Non-pigmented ciliary epithelial cell (primary cell): ENCODE results near the gene PUM1.
"Not testable (repeated sequence)": the region's sequence is repeated elsewhere in the genome, so short reads cannot be mapped to it uniquely, and the experiment has no call there.

Experiments used
- DNase-seq: peaks from one replicate; pipeline ENCODE4 v3.0.0-alpha.2; 2010; ENCODE audit warnings: low read depth

The PUM1 gene

DNA sequence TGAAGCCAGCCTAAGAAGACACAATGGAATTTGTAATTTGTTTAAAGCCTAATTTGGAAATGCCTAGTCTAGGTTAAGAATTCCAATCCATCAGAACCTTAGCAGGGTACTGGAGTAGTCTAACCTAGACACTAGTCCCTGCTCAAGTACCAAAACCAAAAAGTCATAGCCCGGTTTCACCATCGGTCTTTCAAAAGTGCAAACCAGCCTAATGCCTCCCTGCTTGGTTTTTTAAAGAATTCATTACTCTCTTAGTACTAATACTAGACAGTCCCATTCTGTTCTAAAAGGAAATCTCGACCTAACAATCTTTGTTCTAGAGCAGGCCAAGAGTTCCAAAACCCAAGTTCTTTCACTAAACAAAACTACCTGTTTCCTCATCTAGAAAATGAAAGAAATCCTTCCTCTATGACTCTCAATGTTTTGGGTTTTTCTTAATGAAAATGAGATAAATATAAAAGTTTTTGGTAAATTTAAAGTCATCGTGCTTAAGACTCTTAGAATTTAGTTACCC is 2.6 kb downstream of the PUM1 start:
- no peak for DNase-seq

DNA sequence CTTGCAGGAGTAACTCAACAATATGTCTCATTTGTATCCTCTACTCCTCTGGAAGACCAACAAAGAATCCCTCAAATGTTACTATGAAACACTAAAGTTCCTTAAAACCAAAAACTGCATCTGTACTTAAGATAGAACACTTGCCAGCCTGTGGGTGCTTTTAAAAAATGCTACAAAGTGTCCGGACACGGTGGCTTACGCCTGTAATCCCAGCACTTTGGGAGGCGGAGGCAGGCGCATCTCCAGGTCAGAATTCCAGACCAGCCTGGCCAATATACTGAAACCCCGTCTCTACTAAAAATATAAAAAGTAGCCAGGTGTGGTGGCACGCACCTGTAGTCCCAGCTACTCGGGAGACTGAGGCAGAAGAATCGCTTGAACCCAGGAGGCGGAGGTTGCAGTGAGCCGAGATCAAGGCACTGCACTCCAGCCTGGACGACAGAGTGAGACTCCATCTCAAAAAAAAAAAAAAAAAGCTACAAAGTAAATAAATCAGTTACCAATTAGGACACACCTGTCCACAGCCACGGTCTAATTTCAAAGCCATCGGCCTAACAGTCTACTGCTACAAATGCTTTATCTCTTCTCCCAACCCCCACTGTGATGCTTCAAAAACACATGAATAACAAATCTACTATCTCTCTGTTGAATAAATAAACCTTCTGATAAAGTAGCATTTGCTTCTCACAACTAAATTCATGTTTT is 3.2 kb downstream of the PUM1 start:
- not testable (repeated sequence) for DNase-seq

DNA sequence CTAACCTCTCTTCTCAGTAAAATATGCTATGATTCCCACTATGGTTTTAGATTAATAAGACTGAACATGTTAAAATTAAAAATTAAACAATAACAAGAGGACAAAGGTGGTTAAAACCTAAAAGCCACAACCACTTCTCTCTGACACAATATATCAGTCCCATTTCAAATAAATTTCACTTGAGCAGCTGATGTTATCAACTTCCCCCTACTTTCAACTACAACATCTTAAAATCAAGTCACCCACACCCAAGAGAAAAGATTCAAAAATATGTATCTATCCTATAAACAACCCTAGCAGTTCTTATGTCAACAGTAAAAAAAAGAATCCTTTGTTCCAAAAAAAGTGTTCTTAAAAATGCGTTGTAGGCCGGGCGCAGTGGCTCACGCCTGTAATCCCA is 7.5 kb downstream of the PUM1 start:
- DNase-seq, result no peak

DNA sequence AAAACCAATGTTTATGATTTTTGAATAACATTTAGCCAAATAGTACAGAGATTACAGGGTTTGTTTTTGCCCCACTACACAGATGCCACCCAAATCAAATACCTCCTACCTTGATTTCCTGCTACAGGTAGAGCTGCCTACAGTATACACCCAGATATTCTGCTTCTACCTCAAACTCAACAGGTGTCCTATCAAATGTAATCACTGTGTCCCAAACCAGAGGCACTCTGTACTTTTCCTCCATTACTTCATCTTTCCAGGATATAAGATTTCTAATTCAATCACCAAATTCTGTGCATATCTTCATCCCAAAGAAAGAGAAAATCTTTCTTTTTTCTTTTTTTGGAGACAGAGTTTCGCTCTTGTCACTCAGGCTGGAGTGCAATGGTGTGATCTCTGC is 9.6 kb downstream of the PUM1 start:
- DNase-seq, result no peak

DNA sequence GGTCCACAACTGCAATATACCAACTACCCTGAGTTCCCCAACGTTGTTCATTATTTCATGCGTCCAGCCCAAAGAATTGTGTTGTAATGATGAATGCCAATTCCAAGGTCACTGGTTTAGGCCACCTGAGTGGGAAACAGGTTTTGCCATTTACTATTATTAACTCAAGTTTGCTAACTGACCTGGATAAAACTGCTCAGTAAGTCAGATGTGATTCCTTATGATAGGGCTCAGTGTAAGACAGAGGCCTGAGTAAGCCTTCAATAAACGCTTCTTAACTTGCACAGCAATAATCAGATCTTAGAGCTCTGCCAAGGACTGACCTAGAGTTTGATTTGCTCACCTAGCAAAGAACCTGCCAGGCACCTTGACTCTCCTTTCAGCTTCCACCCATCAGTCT is 10.0 kb downstream of the PUM1 start:
- DNase-seq, result no peak

DNA sequence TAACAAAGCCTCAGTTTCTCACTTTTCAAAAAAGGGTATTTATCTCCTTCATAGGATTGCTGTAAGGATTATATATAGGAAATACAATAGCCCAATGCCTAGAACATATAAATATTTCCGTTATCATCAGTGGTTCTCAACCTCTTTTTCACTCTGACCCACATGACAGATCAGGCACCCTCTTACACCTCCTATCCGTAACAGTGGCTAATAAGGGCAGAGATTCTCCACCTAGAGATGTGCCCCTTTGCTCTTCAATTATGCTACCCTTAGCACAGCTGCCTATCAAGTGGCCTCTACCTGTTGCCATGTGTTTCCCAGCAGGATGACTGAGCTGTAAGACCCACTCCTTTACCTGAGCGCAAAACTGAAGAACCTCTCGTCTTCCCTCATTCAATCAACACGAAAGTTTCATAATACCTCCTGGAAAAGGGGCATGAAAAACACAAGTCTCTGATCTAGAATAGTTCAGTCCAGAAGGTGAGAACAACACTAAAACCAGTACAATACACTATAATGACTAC is 10.5 kb downstream of the PUM1 start:
- DNase-seq, result no peak

DNA sequence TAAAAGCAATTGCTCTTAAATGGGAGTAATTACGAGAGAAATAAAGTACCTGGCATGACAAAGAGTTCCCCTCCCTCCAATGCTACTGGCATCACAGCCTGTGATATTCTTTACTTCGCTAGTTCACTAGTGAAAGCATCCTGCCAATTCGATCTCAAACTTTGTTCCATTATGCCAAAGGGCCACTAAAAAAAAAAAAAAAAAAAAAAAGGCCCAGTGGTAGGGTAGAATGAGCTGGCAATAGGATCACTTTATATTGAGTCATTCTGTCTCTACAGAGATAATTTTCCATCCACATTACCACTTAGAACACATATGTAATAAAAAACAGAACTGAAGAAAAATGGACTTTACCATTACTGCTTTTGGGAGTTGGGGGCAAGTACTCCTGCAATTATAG is 11.2 kb downstream of the PUM1 start:
- DNase-seq, result no peak

DNA sequence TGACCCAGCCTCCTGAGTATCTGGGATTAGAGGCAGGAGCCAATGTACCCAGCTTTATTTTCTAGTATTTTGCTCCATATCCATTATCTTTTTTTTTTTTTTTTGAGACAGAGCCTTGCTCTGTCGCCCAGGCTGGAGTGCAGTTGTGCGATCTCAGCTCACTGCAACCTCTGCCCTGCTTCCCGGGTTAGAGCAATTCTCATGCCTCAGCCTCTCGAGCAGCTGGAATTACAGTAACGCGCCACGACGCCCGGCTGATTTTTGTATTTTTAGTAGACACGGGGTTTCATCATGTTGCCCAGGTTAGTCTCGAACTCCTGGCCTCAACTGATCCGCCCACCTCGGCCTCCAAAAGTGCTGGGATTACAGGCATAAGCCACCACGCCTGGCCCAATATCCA is 12.9 kb downstream of the PUM1 start:
- not testable (repeated sequence) for DNase-seq

DNA sequence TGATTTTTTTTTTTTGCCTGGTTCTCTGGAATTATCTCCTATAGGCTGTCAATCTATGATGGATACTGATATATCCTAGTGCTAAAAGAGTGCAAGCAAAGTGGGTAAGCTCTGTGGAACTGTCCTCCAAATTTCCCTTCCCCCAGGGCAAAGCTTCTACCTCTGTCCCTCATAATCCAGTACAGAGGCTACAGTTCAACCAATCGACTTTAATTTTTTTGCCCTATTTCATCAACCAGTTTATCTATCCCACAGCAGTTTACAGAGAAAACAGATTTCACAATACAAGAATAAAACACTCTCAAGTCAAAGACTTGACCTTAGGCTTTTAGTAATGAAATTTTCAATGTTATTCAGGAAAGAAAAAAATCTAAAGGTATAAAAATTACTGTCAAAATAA is 13.9 kb downstream of the PUM1 start:
- no peak for DNase-seq

DNA sequence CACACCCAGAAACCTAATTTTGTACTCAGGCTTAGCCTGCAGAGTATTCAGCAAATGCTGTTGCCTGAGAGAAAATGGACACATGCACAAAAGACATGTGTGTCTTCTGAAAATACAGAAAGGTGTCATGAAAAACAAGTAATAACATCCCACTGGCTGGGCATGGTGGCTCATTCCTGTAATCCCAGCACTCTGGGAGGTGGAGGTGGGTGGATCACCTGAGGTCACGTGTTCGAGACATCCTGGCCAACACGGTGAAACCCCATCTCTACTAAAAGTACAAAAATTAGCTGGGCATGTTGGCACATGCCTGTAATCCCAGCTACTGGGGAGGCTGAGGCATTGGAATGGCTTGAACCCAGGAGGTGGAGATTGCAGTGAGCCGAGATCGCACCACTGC is 18.0 kb downstream of the PUM1 start:
- not testable (repeated sequence) for DNase-seq

DNA sequence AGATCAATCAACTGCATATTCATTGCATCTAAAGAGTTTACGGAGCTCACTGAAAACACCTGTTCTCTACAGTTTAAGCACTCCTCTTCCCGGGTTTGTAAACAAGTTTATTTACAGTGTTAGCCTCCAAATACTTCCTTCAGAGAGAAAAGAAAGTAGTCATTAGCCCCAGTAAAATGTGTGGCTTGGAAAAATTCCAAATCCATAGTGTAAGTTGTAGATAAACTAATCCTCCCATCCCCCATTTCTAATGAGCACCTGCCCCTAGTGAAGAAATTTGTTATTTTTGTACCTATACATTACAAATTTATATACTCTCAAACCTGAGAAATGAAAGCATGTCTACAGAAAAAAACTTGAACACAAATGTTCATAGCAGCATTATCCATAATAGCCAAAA is 21.9 kb downstream of the PUM1 start:
- no peak for DNase-seq

DNA sequence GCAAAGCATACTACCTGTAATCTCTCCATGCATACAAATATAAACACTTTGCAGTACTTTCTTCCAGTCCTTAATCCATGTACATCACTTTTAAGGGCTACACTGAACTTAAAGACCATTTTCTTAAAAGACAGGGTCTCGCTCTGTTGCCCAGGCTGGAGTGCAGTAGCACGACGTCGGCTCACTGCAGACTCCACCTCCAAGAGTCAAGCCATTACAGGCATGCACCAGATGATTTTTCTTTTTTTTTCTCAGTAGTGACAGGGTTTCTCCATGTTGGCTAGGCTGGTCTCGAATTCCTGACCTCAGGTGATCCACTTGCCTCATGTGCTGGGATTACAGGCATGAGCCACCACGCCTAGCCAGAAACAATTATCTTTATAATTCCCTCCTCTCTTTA is 22.9 kb downstream of the PUM1 start:
- DNase-seq, result no peak

DNA sequence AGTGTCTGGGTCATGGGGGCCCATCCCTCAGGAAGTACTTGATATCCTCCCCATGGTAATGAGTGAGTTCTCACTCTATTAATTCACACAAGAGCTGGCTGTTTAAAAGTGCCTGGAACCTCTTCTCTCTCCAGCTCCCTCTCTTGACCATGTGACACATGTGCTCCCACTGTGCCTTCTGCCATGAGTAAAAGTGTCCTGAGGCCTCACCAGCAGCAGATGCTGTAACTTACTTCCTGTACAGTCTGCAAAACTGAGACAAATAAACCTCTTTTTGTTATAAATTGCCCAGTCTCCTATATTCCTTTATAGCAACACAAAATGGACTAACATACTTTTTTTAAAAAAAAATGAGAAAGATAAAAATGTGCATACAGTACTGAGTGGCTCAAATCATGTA is 24.0 kb downstream of the PUM1 start:
- DNase-seq, result no peak

DNA sequence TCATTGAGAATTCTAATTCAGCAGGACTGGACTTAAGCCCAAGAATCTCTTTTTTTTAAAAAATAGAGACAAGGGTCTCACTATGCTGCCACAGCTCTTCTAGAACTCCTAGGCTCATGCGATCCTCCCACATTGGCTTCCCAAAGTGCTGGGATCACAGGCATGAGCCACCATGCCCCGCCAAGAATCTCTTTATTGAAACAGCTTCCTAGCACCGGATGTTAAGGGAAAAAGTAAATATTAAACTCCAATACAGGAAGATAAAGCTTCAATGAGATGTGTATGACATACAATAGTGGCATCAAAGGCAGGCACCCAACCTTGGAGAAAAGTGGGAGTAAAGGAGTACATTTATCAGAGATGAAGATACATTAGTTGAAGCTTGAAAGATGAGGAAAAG is 25.5 kb downstream of the PUM1 start:
- DNase-seq, result no peak

DNA sequence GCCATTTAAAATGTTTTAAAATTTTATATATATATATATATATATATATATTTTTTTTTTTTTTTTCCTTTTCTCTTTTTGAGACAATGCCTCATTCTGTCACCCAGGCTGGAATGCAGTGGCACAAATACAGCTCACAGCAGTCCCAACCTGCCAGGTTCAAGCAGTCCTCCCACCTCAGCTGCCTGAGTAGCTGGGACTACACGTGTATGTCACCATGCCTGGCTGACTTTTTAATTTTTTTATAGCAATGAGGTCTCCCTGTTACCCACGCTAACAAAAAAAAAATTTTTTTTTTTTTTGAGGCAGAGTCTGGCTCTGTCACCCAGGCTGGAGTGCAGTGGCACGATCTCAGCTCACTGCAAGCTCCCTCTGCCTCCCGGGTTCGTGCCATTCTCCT is 26.6 kb downstream of the PUM1 start:
- DNase-seq, result not testable (repeated sequence)

DNA sequence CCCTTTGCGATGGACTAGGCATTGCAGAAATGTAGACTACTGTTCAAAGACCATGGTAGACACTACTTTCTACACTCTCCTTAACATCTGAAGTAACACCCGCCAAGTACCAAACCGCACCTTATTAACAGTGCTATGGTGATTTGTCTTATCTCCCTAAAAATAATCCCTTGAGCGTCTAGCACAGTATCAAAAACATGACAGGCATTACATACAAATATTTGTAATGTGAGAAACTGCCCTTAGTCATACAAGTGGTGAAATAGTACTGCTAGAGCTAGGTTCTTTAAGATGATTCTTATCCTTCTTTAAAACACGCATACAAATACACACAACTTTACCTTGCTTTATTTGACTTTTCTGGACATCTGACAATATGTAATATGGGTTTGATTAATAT is 27.2 kb downstream of the PUM1 start:
- peak; percentile 45 for DNase-seq

DNA sequence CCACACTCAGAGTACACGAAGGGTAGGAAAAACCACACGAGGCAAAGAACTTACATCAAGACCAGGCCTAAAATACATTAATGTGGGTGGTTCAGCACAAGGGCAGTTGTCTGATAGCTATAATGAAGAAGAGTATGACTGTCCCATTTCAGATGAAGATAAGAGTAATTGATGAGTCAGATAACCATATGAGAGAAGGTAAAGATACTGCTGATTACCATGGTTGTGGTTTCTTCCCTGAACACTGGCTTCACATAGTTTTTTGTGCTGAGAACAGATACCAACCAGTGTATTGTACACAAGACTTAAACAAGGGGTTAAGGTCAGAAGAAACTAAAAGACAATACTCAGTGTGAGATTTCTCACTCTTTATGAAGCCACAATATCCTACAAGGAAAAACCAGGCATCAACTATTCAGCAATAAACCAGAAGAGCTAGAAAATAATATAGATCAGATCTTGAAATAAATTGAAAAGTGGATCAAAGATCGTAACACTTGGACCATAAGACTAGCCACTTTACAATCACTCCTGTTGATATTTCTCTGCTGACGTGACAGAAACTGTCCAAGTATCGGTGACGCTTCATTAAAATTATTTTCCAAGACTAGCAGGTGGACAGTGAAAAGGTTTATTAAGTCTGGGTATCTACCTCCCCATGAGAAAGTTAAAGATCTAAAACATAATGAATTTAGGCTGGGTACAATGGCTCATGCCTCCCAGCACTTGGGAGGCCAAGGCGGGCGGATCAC is 28.6 kb downstream of the PUM1 start:
- DNase-seq, result no peak

DNA sequence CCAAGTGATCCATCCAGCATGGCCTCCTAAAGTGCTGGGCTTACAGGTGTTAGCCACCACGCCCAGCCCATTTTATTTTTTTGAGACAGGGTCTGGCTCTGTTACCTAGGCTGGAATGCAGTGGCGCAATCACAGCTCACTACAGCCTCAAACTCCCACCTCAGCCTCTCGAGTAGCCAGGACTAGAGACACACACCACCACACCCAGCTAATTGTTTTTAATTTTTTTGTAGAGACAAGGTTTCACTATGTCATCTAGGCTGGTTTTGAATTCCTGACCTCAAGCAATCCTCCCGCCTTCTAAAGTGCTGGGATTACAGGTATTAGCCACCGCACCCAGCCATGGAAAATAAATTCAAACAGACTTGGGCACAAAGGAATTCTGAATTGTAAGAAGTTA is 31.9 kb downstream of the PUM1 start:
- DNase-seq, result no peak

DNA sequence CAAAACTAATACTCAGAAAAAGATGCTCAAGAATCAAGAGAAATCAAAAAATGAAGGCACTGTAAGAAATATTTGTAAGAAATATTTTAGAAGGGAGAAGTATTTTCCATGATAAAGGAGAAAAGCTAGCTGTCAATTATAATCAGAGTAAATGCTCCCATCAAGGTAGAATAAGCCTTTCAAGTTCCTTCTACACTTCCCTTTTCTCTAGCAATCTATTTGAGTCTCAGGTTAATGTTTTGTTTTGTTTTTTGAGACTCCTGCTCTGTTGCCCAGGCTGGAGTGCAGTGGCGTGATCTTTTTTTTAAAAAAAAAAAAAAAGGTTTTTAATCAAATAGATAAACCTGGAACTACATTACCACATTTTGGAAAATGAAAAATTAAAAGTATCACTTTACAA is 33.3 kb downstream of the PUM1 start:
- no peak for DNase-seq

DNA sequence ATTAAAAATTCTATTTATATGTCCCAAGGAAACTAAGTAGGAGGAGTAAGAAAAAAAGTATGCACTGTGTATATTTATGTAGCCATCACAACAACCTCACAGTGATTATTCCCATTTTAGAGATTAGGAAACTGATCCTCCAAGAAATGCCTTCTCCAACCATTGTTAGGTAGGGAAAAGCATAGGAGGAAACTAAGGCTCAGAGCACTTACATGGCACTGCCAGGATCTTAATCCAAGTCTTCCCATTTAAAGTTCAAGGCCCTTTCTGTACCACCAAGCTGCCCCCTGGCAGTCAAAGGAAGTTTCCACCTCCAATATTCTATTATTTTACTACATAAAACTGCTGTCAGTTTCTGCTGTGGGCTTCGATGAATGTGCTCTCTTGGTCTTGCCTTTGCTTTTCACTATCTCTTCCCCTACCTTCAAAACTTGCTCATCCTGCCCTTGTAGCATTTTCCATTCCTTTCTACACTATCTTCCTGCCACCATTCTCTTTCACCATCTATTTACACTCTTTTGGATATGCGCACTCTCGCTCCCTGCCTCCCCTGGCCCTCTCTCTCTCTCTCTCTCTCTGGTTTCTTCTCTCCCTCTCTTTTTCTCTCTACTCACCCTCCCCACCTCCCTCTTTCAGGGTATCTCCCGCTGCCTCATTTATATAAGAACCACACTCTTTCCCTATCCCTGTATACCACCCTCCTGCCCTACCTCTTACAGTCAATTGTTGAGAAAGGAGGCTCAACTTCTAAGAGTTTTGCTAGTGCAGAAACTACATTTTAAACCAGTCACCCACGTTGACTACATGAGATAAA is 34.0 kb downstream of the PUM1 start:
- no peak for DNase-seq

DNA sequence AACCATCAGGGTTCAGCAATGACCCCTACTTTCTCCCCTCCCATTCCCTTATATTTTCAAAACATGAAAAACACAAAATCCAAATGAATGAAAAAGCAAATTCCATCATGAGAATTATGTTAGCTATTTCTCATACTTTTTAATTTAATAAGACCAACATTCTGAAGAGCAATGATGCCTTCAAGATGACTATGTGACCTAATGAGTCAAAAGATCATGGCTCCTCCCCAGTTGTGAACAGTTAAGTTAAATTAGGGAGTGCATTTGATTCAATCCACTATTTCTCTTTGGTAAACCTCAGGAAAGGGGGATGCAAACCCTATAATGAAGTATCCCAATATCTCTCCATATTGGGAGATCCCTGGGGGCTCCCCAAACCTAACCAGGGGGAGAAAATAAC is 36.5 kb downstream of the PUM1 start:
- no peak for DNase-seq

DNA sequence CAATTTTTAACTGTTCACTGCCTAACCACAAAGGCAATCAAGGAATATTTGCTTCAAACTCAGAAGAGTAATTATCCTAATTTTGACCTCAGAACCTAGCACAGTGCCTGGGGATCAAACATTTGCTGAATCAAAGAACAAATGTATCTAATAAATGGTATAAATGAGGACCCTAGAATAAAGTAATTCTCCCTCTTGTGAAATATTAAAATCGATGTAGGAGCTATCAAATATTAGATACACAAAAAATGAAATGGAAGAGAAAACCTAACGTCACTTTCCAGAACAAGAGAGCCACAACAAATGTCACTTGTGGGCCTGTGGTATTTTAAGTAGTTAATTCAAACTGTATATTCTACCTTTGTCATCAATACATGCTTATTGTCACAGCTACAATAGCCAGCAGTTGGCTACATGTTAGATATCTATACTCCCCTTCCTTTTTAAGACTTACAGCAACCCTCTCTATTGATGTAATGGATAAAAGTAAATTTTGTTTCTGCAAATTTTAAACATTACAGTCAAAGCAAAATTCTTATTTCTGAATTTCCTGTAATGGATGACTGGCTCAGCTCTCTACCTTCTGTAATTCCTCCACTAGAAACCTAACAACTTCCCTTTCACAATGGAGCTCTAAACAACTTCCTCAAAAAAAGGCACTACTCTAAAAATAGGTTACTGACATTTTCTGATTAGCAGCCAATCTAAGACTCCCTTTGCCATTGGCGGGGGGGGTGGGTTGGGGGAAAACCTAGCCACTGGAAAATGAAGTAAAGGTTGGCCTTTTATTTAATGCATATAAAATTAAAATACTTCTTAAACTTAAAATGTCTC is 37.6 kb downstream of the PUM1 start:
- no peak for DNase-seq
